Measurements from ENCODE around the gene SARDH.

- TF ChIP-seq EP300 (conservative IDR thresholded peaks at IDR 0.05; ENCODE audit: poor library complexity, severe bottlenecking) (no peak), RAD21 (conservative IDR thresholded peaks at IDR 0.05) (no peak)
- TF ChIP-seq, protein P1, sequence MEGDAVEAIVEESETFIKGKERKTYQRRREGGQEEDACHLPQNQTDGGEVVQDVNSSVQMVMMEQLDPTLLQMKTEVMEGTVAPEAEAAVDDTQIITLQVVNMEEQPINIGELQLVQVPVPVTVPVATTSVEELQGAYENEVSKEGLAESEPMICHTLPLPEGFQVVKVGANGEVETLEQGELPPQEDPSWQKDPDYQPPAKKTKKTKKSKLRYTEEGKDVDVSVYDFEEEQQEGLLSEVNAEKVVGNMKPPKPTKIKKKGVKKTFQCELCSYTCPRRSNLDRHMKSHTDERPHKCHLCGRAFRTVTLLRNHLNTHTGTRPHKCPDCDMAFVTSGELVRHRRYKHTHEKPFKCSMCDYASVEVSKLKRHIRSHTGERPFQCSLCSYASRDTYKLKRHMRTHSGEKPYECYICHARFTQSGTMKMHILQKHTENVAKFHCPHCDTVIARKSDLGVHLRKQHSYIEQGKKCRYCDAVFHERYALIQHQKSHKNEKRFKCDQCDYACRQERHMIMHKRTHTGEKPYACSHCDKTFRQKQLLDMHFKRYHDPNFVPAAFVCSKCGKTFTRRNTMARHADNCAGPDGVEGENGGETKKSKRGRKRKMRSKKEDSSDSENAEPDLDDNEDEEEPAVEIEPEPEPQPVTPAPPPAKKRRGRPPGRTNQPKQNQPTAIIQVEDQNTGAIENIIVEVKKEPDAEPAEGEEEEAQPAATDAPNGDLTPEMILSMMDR (IDR thresholded peaks at IDR 0.05; ENCODE audit: poor library complexity, severe bottlenecking) = no peak
- TF ChIP-seq, protein P2, sequence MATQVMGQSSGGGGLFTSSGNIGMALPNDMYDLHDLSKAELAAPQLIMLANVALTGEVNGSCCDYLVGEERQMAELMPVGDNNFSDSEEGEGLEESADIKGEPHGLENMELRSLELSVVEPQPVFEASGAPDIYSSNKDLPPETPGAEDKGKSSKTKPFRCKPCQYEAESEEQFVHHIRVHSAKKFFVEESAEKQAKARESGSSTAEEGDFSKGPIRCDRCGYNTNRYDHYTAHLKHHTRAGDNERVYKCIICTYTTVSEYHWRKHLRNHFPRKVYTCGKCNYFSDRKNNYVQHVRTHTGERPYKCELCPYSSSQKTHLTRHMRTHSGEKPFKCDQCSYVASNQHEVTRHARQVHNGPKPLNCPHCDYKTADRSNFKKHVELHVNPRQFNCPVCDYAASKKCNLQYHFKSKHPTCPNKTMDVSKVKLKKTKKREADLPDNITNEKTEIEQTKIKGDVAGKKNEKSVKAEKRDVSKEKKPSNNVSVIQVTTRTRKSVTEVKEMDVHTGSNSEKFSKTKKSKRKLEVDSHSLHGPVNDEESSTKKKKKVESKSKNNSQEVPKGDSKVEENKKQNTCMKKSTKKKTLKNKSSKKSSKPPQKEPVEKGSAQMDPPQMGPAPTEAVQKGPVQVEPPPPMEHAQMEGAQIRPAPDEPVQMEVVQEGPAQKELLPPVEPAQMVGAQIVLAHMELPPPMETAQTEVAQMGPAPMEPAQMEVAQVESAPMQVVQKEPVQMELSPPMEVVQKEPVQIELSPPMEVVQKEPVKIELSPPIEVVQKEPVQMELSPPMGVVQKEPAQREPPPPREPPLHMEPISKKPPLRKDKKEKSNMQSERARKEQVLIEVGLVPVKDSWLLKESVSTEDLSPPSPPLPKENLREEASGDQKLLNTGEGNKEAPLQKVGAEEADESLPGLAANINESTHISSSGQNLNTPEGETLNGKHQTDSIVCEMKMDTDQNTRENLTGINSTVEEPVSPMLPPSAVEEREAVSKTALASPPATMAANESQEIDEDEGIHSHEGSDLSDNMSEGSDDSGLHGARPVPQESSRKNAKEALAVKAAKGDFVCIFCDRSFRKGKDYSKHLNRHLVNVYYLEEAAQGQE (IDR thresholded peaks at IDR 0.05; ENCODE audit: borderline replicate concordance) = no peak
Observed at GRCh38 chr9:133643978-133644760, 94.0 kb downstream of the SARDH start.

Data from neural cell (in vitro differentiated cells).